GM23338 (cell line): ENCODE results near the gene RECQL5. TPM values are rescaled to one million over a fixed set of nuclear protein-coding genes. Genes with fewer than 3 reads are reported as not detected.

ENCODE experiments used
- ATAC-seq: fragments of 200-7000 bp; cut with Tn5 transposase; 3 replicates; pipeline ENCODE4 v1.9.1; 2020
- DNase-seq: peaks from one replicate; pipeline ENCODE4 v3.0.0-alpha.2; 2015; ENCODE audit warnings: low spot score
- H2AFZ ChIP-seq: fragments of 200-600 bp; sonication (generic); 2 replicates; pipeline ENCODE4 v1.8.0; 2016; ENCODE audit warnings: antibody characterized with exemption, mild to moderate bottlenecking, moderate library complexity
- H3F3A ChIP-seq: fragments of 200-600 bp; sonication (generic); replicated peaks from 2 replicates; pipeline ENCODE4 v1.8.0; 2017; ENCODE audit warnings: antibody characterized with exemption, mixed run types, low read depth
- H3K27ac ChIP-seq: fragments of 200-600 bp; sonication (generic); 2 replicates; pipeline ENCODE4 v1.6.1; 2016; ENCODE audit warnings: low read depth
- H3K27me3 ChIP-seq: fragments of 200-600 bp; sonication (generic); 2 replicates; pipeline ENCODE4 v1.8.0; 2016; ENCODE audit warnings: mild to moderate bottlenecking, mixed run types, moderate library complexity; ENCODE audit not compliant: insufficient read depth
- H3K36me3 ChIP-seq: fragments of 200-600 bp; sonication (generic); 2 replicates; pipeline ENCODE4 v1.8.0; 2016; ENCODE audit warnings: mild to moderate bottlenecking; ENCODE audit not compliant: insufficient read depth
- H3K4me1 ChIP-seq: fragments of 200-600 bp; sonication (generic); 2 replicates; pipeline ENCODE4 v1.8.0; 2016; ENCODE audit warnings: mild to moderate bottlenecking, moderate library complexity; ENCODE audit not compliant: insufficient read depth
- H3K4me2 ChIP-seq: fragments of 200-600 bp; sonication (generic); 2 replicates; pipeline ENCODE4 v1.7.1; 2017; ENCODE audit warnings: mixed run types
- H3K4me3 ChIP-seq: fragments of 200-600 bp; sonication (generic); 2 replicates; pipeline ENCODE4 v1.6.1; 2016; ENCODE audit warnings: mixed run types
- H3K79me2 ChIP-seq: fragments of 200-600 bp; sonication (generic); replicated peaks from 2 replicates; pipeline ENCODE4 v1.8.0; 2017; ENCODE audit warnings: mild to moderate bottlenecking; ENCODE audit not compliant: insufficient read depth
- H3K9me2 ChIP-seq: fragments of 200-600 bp; sonication (generic); 2 replicates; pipeline ENCODE4 v1.8.0; 2017; ENCODE audit not compliant: insufficient read depth
- H4K20me1 ChIP-seq: fragments of 200-600 bp; sonication (generic); replicated peaks from 2 replicates; pipeline ENCODE4 v1.8.0; 2017; ENCODE audit warnings: mild to moderate bottlenecking; ENCODE audit not compliant: insufficient read depth
- H3K27ac Mint-ChIP-seq: 2 replicates; pipeline ENCODE4 v1.8.0; 2020; ENCODE audit warnings: inconsistent platforms, mild to moderate bottlenecking, moderate library complexity, mixed read lengths
- H3K27me3 Mint-ChIP-seq: 3 replicates; pipeline ENCODE4 v1.8.0; 2022; ENCODE audit warnings: low read depth, mild to moderate bottlenecking, moderate library complexity, mixed read lengths, inconsistent platforms; ENCODE audit not compliant: insufficient read depth, poor library complexity
- H3K36me3 Mint-ChIP-seq: 3 replicates; pipeline ENCODE4 v1.8.0; 2021; ENCODE audit warnings: low read depth, mild to moderate bottlenecking, inconsistent platforms, moderate library complexity, mixed read lengths
- H3K4me1 Mint-ChIP-seq: 3 replicates; pipeline ENCODE4 v1.8.0; 2020; ENCODE audit warnings: mild to moderate bottlenecking, inconsistent platforms, mixed read lengths
- H3K4me3 Mint-ChIP-seq: 3 replicates; pipeline ENCODE4 v1.8.0; 2021; ENCODE audit warnings: moderate library complexity, mild to moderate bottlenecking, inconsistent platforms, mixed read lengths
- H3K9me3 Mint-ChIP-seq: 3 replicates; pipeline ENCODE4 v1.8.0; 2020; ENCODE audit warnings: moderate library complexity, mild to moderate bottlenecking, inconsistent platforms, mixed read lengths
- ETS1 ChIP-seq: IDR thresholded peaks from 2 replicates; pipeline ENCODE4 v1.6.1; 2016; ENCODE audit warnings: antibody characterized with exemption
- EZH2 ChIP-seq: fragments of 200-600 bp; sonication (generic); IDR thresholded peaks from one replicate; pipeline ENCODE4 v1.8.0; 2017; ENCODE audit warnings: antibody characterized with exemption, mild to moderate bottlenecking, low read depth; ENCODE audit not compliant: unreplicated experiment
- EZH2phosphoT487 ChIP-seq: fragments of 200-600 bp; sonication (generic); IDR thresholded peaks from one replicate; pipeline ENCODE4 v1.8.1; 2018; ENCODE audit warnings: antibody characterized with exemption; ENCODE audit not compliant: unreplicated experiment
- JUNB ChIP-seq: IDR thresholded peaks from one replicate; pipeline ENCODE4 v1.6.1; 2016; ENCODE audit warnings: antibody characterized with exemption; ENCODE audit not compliant: unreplicated experiment
- NANOG ChIP-seq: IDR thresholded peaks from 2 replicates; pipeline ENCODE4 v1.6.1; 2016; ENCODE audit warnings: antibody characterized with exemption, borderline replicate concordance
- ZNF114 ChIP-seq: fragments of 250-450 bp; sonication (Bioruptor Pico); IDR thresholded peaks from 2 replicates; pipeline ENCODE4 v1.5.0; 2020; ENCODE audit warnings: mild to moderate bottlenecking, moderate library complexity
- polyA plus RNA-seq: library from polyadenylated mRNA; unstranded; fragments of >200 nt; fragmentation: Nextera tagmentation; extraction: Ambion mirVana; gene quantifications from 2 replicates; pipeline ENCODE4 v1.2.1, GENCODE V29; 2016
- total RNA-seq: library from RNA; depleted of rRNA; stranded (reverse); fragments of >200 nt; shearing (Covaris generic); gene quantifications from 2 replicates; pipeline ENCODE4 v1.2.3, GENCODE V29; 2014
- TF ChIP-seq, protein P1 (sequence below): IDR thresholded peaks from one replicate; pipeline ENCODE4 v1.6.1; 2018; ENCODE audit warnings: antibody characterized with exemption; ENCODE audit not compliant: unreplicated experiment

RECQL5 gene
- total and polyA plus RNA-seq, 2 experiments from 2014 or later: 20.0 to 23.3 TPM

GRCh38 chr17:75610103-75610984 lies 56.6 kb downstream of the RECQL5 start:
- Histone ChIP-seq H4K20me1 (no peaks in the 10 kb centered on the region), H3K4me2 (no peak overlapping the region), H3K27ac (no peak overlapping the region), H2AFZ (no peak overlapping the region), H3K36me3 (no peaks in the 10 kb centered on the region), H3K4me1 (no peaks in the 10 kb centered on the region), H3K4me3 (no peak overlapping the region), H3K79me2 (no peaks in the 10 kb centered on the region), H3F3A (no peaks in the 10 kb centered on the region), H3K27me3 (no peaks in the 10 kb centered on the region), H3K9me2 (no peaks in the 10 kb centered on the region)
- TF ChIP-seq NANOG (no peak), JUNB (no peak), EZH2 (no peak)
- TF ChIP-seq, protein P1, sequence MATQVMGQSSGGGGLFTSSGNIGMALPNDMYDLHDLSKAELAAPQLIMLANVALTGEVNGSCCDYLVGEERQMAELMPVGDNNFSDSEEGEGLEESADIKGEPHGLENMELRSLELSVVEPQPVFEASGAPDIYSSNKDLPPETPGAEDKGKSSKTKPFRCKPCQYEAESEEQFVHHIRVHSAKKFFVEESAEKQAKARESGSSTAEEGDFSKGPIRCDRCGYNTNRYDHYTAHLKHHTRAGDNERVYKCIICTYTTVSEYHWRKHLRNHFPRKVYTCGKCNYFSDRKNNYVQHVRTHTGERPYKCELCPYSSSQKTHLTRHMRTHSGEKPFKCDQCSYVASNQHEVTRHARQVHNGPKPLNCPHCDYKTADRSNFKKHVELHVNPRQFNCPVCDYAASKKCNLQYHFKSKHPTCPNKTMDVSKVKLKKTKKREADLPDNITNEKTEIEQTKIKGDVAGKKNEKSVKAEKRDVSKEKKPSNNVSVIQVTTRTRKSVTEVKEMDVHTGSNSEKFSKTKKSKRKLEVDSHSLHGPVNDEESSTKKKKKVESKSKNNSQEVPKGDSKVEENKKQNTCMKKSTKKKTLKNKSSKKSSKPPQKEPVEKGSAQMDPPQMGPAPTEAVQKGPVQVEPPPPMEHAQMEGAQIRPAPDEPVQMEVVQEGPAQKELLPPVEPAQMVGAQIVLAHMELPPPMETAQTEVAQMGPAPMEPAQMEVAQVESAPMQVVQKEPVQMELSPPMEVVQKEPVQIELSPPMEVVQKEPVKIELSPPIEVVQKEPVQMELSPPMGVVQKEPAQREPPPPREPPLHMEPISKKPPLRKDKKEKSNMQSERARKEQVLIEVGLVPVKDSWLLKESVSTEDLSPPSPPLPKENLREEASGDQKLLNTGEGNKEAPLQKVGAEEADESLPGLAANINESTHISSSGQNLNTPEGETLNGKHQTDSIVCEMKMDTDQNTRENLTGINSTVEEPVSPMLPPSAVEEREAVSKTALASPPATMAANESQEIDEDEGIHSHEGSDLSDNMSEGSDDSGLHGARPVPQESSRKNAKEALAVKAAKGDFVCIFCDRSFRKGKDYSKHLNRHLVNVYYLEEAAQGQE: no peak
- no peaks in the 10 kb centered on the region for H3K9me3 Mint-ChIP-seq
- H3K36me3 Mint-ChIP-seq: no peaks in the 10 kb centered on the region
- no peaks in the 10 kb centered on the region for H3K4me1 Mint-ChIP-seq
- H3K27ac Mint-ChIP-seq: no peak overlapping the region
- H3K4me3 Mint-ChIP-seq: no peak overlapping the region
- DNase-seq (no peak), ATAC-seq (no peak)
- H3K27me3 Mint-ChIP-seq: peaks cover 7% of the 10 kb centered on the region

- Histone ChIP-seq H4K20me1 (no peaks in the 10 kb centered on the region), H3K27ac (no peak overlapping the region), H3K4me3 (no peak overlapping the region), H3K4me1 (no peaks in the 10 kb centered on the region), H3K9me2 (no peaks in the 10 kb centered on the region), H2AFZ (no peak overlapping the region), H3K4me2 (no peak overlapping the region), H3K27me3 (no peaks in the 10 kb centered on the region), H3K79me2 (no peaks in the 10 kb centered on the region), H3F3A (no peaks in the 10 kb centered on the region), H3K36me3 (no peaks in the 10 kb centered on the region)
- TF ChIP-seq ZNF114 (CRISPR knock-in tag) (no peak), ETS1 (no peak), EZH2phosphoT487 (no peak)
- TF ChIP-seq, protein P1: no peak
- DNase-seq: no peak
- no peaks in the 10 kb centered on the region for H3K4me1 Mint-ChIP-seq
- ATAC-seq: no peak
- H3K27me3 Mint-ChIP-seq: peaks cover 8% of the 10 kb centered on the region
- no peaks in the 10 kb centered on the region; the same call in 2 of the 3 replicates for H3K36me3 Mint-ChIP-seq
- no peaks in the 10 kb centered on the region for H3K9me3 Mint-ChIP-seq
- H3K4me3 Mint-ChIP-seq: no peak overlapping the region
- H3K27ac Mint-ChIP-seq: no peak overlapping the region
These were observed 59.9 kb downstream of the RECQL5 start for GRCh38 chr17:75607086-75607485.
